Heart left ventricle (tissue), 13 donors: ENCODE measurements around the gene MRPL23.

Source experiments
- CTCF ChIP-seq, 12 donors: fragments of 200-600 bp; sonication (generic) in 4 of 12; IDR thresholded peaks; one replicate each; pipeline versions ENCODE4 v1.5.0 to v1.8.0; 2018 to 2022; ENCODE audit warnings: antibody characterized with exemption in 12 of 12, mild to moderate bottlenecking in 5 of 12
- POLR2A ChIP-seq, 2 donors: fragments of 450-650 bp; IDR thresholded peaks; one replicate each; pipeline ENCODE4 v1.6.1; 2017; ENCODE audit warnings: antibody characterized with exemption in 2 of 2, mild to moderate bottlenecking in 2 of 2, moderate library complexity in 2 of 2
- donor health status: ischemic (EF 13 %, LVEDD 7.1; RV severe dilation, severe dysfunction).
- donor health status: DM: no; HTN: yes; CAD: no.
- donor health status: DM: no; HTN: no; CAD: no.
- donor health status: ischemic (EF 25% LVEDD 6.9; RV normal size, moderate dysfunction).
- donor health status: ischemic (EF 25% LVEDD 5.7; RV mildly dilated, moderate dysfunction).
- donor health status: ischemic (EF 35%, LVEDD 5.7; RV mildly dilated, moderate dysfunction).
- donor health status: nonischemic (EF 11% LVEDD 7.7; RV severe dilation, severe dysfunction).
- donor health status: DM: yes; HTN: yes; CAD: no.
- donor health status: PGD.
- donor health status: ischemic (EF 29% LVEDD 5.4; RV normal size, mild dysfunction).
- donor health status: nonischemic (EF 23%, LVEDD 6.1; RV moderate dilation, normal function).

- TF ChIP-seq CTCF (IDR thresholded peaks at IDR 0.05) (no peak), POLR2A (IDR thresholded peaks at IDR 0.05) (no peak)
These were observed 41.0 kb downstream of the MRPL23 start for GRCh38 chr11:1988174-1988573.
